HepG2 (cell line): ENCODE measurements around the gene ORM1. TPM values are rescaled to one million over a fixed set of nuclear protein-coding genes. Genes with fewer than 3 reads are reported as not detected.

Experiments
- ATAC-seq: fragments of 200-7000 bp; cut with Tn5 transposase; 3 replicates; pipeline ENCODE4 v1.9.1; 2020; ENCODE audit warnings: mild to moderate bottlenecking, moderate library complexity
- BruUV-seq: library from RNA; stranded (reverse); fragments of 400-500 nt; replicated peaks from 2 replicates; lab custom pipeline; 2021; lab: Mats Ljungman, UMichigan
- CTCF ChIA-PET: fragments of 300-600 bp; formaldehyde crosslinking; extraction: SDS; loops from one replicate; lab custom pipeline; 2021; ENCODE audit warnings: low total read pairs, inconsistent platforms, low intra/inter-chr PET ratio; lab: Yijun Ruan, JAX
- POLR2A ChIA-PET: fragments of 350-600 bp; sonication (Branson Sonifier 250); formaldehyde crosslinking; loops from one replicate; lab custom pipeline; 2020; ENCODE audit warnings: antibody characterized with exemption, inconsistent platforms; lab: Yijun Ruan, JAX
- DNase-seq: peaks from one replicate; pipeline ENCODE4 v3.0.0-alpha.2; 2015; ENCODE audit warnings: low spot score
- FAIRE-seq: peaks from 3 replicates; lab custom pipeline; 2011; peaks lifted over from hg19 to GRCh38; lab: Jason Lieb, UNC
- H2AFZ ChIP-seq: one replicate; pipeline ENCODE4 v1.6.1; 2011; ENCODE audit warnings: low read length, inconsistent platforms
- H3K27ac ChIP-seq: fragments of 300-600 bp; 3 replicates; pipeline ENCODE4 v1.8.0; 2011; ENCODE audit warnings: mixed run types, mild to moderate bottlenecking, mixed read lengths, low read length, inconsistent platforms; ENCODE audit not compliant: insufficient read depth; ENCODE audit errors: extremely low read length
- H3K27me3 ChIP-seq, 2 experiments: fragments of 200-600 bp in 1 of 2; 2 replicates in 1 of 2; 3 replicates in 1 of 2; pipeline versions ENCODE4 v1.6.0 to v1.8.0; 2011; ENCODE audit warnings: low read length in 2 of 2, mild to moderate bottlenecking in 2 of 2, moderate library complexity in 2 of 2, inconsistent platforms in 1 of 2; ENCODE audit not compliant: insufficient read depth in 2 of 2, control insufficient read depth in 1 of 2
- H3K36me3 ChIP-seq, 2 experiments: fragments of 200-600 bp in 1 of 2; replicated peaks in 1 of 2; 2 replicates in 1 of 2; 3 replicates in 1 of 2; pipeline versions ENCODE4 v1.5.1 to v1.8.0; 2011; ENCODE audit warnings: low read length in 2 of 2, inconsistent platforms in 1 of 2; ENCODE audit not compliant: insufficient read depth in 2 of 2, control insufficient read depth in 1 of 2
- H3K4me1 ChIP-seq: 2 replicates; pipeline ENCODE4 v1.5.1; 2012; ENCODE audit warnings: low read length, inconsistent platforms; ENCODE audit not compliant: insufficient read depth
- H3K4me2 ChIP-seq: 2 replicates; pipeline ENCODE4 v1.6.0; 2011; ENCODE audit warnings: low read depth, low read length, inconsistent platforms
- H3K4me3 ChIP-seq, 3 experiments: fragments of 200-600 bp in 1 of 3; sonication (generic), shearing (Covaris generic) in 1 of 3; replicated peaks in 1 of 3; 2 replicates each; pipeline ENCODE4 v1.5.1; 2011 to 2016; ENCODE audit warnings: low read length in 3 of 3, inconsistent platforms in 2 of 3, low read depth in 2 of 3, mild to moderate bottlenecking in 2 of 3, control low read depth in 1 of 3, mixed read lengths in 1 of 3; ENCODE audit not compliant: insufficient read depth in 1 of 3
- H3K79me2 ChIP-seq: one replicate; pipeline ENCODE4 v1.6.1; 2011; ENCODE audit warnings: low read length, inconsistent platforms; ENCODE audit not compliant: insufficient read depth
- H3K9ac ChIP-seq: 2 replicates; pipeline ENCODE4 v1.6.0; 2011; ENCODE audit warnings: mild to moderate bottlenecking, low read depth, low read length, inconsistent platforms; ENCODE audit not compliant: insufficient read depth
- H3K9me3 ChIP-seq: 2 replicates; pipeline ENCODE4 v1.5.1; 2012; ENCODE audit warnings: mild to moderate bottlenecking, low read length
- H4K20me1 ChIP-seq: 2 replicates; pipeline ENCODE4 v1.6.0; 2011; ENCODE audit warnings: inconsistent platforms, mild to moderate bottlenecking, low read length, moderate library complexity; ENCODE audit not compliant: insufficient read depth
- ESRRA ChIP-seq: sonication (generic); formaldehyde crosslinking; IDR thresholded peaks from 2 replicates; pipeline ENCODE4 v1.5.1; 2020; ENCODE audit warnings: mild to moderate bottlenecking, low read depth, missing genetic modification reagents
- MLLT10 ChIP-seq: sonication (generic); formaldehyde crosslinking; IDR thresholded peaks from 2 replicates; pipeline ENCODE4 v1.4.0; 2020; ENCODE audit warnings: missing genetic modification reagents
- ZBTB7A ChIP-seq: sonication (generic); formaldehyde crosslinking; IDR thresholded peaks from 2 replicates; pipeline ENCODE4 v1.8.0; 2022; ENCODE audit warnings: mild to moderate bottlenecking, missing genetic modification reagents
- ZNF569 ChIP-seq: sonication (generic); formaldehyde crosslinking; IDR thresholded peaks from 2 replicates; pipeline ENCODE4 v1.5.0; 2020; ENCODE audit warnings: mild to moderate bottlenecking, missing genetic modification reagents, moderate library complexity, borderline replicate concordance
- ZNF616 ChIP-seq: sonication (generic); formaldehyde crosslinking; IDR thresholded peaks from 2 replicates; pipeline ENCODE4 v1.5.0; 2020; ENCODE audit warnings: low read depth, mild to moderate bottlenecking, missing genetic modification reagents
- WGBS: methylation state at CpG from one replicate; pipeline ENCODE4 v1.1.6; 2017; ENCODE audit warnings: low lambda C conversion rate; 5-methylcytosine and 5-hydroxymethylcytosine counted together
- in situ Hi-C: cut with HindIII; loops from 2 replicates; pipeline ENCODE4 v1.10.0; 2017; ENCODE audit warnings: low pct_unique_long_range_greater_than_20kb; ENCODE audit not compliant: extremely low pct_ligation_motif_present
- intact Hi-C: fragments of 100-400 bp; cut with micrococcal nuclease; formaldehyde crosslinking; loops from one replicate; pipeline ENCODE4 v1.10.0; 2022; ENCODE audit not compliant: unreplicated experiment
- polyA plus RNA-seq, 8 experiments: library from polyadenylated mRNA; depleted of rRNA in 3 of 8; stranded (reverse) in 7 of 8; unstranded in 1 of 8; fragments of >200 nt; fragmentation: Illumina TruSeq in 4 of 8; extraction: Trizol in 4 of 8; gene quantifications; 2 replicates each; pipeline versions ENCODE4 v1.2.1 to v1.2.3, GENCODE V29; 2011 to 2016; ENCODE audit warnings: low read depth in 4 of 8, missing spikeins in 1 of 8, mixed read lengths in 1 of 8; ENCODE audit not compliant: insufficient read depth in 1 of 8
- total RNA-seq, 5 experiments: library from RNA; depleted of rRNA; stranded (reverse); fragments of >200 nt; fragmentation: Illumina TruSeq; extraction: Trizol; gene quantifications; 2 replicates each; pipeline ENCODE4 v1.2.3, GENCODE V29; 2016; ENCODE audit warnings: low read depth in 1 of 5
- TF ChIP-seq, protein P1 (sequence below): sonication (generic); formaldehyde crosslinking; IDR thresholded peaks from 2 replicates; pipeline ENCODE4; 2020; ENCODE audit warnings: missing genetic modification reagents, mild to moderate bottlenecking, borderline replicate concordance

The ORM1 gene
- total and polyA plus RNA-seq, 2 of the 13 experiments (the other 11 are each of a cell fraction or from before 2014, with no cell fraction given) = 699 to 1,180 TPM

GRCh38 chr9:114349713-114350480, 27.0 kb downstream of the ORM1 start:
- no peak overlapping the region for H3K4me2 ChIP-seq
- no peak for TF ChIP-seq ZBTB7A (CRISPR knock-in tag)
- TF ChIP-seq, protein P1, sequence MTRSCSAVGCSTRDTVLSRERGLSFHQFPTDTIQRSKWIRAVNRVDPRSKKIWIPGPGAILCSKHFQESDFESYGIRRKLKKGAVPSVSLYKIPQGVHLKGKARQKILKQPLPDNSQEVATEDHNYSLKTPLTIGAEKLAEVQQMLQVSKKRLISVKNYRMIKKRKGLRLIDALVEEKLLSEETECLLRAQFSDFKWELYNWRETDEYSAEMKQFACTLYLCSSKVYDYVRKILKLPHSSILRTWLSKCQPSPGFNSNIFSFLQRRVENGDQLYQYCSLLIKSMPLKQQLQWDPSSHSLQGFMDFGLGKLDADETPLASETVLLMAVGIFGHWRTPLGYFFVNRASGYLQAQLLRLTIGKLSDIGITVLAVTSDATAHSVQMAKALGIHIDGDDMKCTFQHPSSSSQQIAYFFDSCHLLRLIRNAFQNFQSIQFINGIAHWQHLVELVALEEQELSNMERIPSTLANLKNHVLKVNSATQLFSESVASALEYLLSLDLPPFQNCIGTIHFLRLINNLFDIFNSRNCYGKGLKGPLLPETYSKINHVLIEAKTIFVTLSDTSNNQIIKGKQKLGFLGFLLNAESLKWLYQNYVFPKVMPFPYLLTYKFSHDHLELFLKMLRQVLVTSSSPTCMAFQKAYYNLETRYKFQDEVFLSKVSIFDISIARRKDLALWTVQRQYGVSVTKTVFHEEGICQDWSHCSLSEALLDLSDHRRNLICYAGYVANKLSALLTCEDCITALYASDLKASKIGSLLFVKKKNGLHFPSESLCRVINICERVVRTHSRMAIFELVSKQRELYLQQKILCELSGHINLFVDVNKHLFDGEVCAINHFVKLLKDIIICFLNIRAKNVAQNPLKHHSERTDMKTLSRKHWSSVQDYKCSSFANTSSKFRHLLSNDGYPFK (CRISPR knock-in tag) = no peak
- TF ChIP-seq ZNF569 (CRISPR knock-in tag) = no peak
- no peak for TF ChIP-seq ESRRA (CRISPR knock-in tag)
- TF ChIP-seq ZNF616 = no peak
- TF ChIP-seq MLLT10 = no peak
- no peaks in the 10 kb centered on the region for H3K9me3 ChIP-seq
- no peak overlapping the region for H2AFZ ChIP-seq
- no peak overlapping the region for H3K4me3 ChIP-seq
- H3K79me2 ChIP-seq = no peaks in the 10 kb centered on the region
- BruUV-seq = no TSS peak
- ChIA-PET CTCF (no interaction called here), POLR2A (no interaction called here)
- H3K27me3 ChIP-seq = no peaks in the 10 kb centered on the region
- H3K9ac ChIP-seq = no peak overlapping the region
- intact Hi-C loops = no loop called here
- DNase-seq (no peak), ATAC-seq (no peak; the same call in 2 of the 3 replicates), FAIRE-seq (no peak)
- no peak overlapping the region for H3K27ac ChIP-seq
- in situ Hi-C loops = no loop called here
- H3K4me1 ChIP-seq = peaks cover 15% of the 10 kb centered on the region
- H3K36me3 ChIP-seq = peaks cover 12 to 24% of the 10 kb centered on the region in 2 experiments; a peak in 4 of 5 replicates
- WGBS = 96% methylated on average over 10 of the region's 10 CpGs
- H4K20me1 ChIP-seq = no peaks in the 10 kb centered on the region
